GM21360 (cell line): ENCODE measurements around the gene C15orf39.
"Not testable (repeated sequence)": the region's sequence is repeated elsewhere in the genome, so short reads cannot be mapped to it uniquely, and the experiment has no call there.

Experiments used
- ATAC-seq: cut with Tn5 transposase; IDR thresholded peaks from one replicate; pipeline ENCODE4 v1.9.1; 2021; ENCODE audit warnings: mild to moderate bottlenecking, moderate library complexity; ENCODE audit not compliant: unreplicated experiment

Gene C15orf39

DNA sequence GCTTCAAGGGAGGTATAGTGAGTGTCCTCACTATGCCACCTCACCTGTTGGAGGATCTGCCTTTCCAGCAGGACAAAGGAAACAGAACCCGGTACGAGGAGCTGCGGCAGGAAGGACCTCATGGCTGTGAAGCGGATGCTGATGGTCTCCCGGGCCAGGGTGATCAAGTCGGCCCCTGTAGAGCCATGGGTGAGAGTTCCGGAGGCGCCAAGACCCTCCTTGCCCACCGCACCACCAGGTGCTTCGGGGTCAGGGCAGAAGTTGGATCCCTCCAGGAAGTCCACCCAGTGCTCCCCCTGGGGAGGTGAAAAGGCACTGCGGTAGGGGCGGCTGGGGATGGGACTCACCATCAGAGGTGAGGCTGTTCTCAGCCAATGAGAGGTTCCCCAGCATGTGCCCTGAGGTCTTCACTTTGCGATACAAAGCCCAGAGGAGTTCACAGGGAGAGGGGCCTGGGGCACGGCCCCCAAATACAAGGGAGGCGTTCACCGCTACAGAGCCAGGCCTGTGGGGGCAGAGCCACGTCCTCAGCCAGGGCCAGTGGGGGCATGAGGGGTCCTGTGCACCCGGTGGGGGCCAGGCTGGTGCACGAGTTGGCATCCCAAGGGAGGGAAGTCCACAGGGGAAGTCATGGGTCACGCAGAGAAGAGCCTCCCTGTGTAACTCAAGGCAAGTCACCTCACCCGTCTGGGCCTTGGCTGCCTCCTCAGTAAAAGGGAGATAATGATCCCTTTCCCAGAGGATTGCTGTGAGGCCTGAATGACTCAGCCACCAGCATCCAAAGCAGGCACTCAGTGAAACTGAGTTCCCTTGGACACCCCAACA lies 27.7 kb downstream of the C15orf39 start:
- ATAC-seq: no peak

DNA sequence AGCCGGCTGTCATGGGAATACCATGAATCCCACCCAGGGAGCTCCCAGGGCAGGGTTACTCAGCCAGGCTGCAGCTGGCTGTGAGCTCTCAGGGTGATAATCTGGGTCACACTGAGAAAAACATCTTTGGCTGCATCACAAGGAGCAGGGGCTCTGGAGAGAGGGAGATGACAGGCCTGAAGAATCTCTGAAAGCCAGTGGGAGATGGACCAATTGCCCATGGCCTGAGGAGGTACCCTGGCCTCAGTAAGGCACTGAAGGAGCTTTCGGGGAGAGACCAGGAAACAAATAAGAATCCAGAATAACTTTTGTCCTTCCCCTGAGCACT lies 28.3 kb downstream of the C15orf39 start:
- no peak for ATAC-seq

DNA sequence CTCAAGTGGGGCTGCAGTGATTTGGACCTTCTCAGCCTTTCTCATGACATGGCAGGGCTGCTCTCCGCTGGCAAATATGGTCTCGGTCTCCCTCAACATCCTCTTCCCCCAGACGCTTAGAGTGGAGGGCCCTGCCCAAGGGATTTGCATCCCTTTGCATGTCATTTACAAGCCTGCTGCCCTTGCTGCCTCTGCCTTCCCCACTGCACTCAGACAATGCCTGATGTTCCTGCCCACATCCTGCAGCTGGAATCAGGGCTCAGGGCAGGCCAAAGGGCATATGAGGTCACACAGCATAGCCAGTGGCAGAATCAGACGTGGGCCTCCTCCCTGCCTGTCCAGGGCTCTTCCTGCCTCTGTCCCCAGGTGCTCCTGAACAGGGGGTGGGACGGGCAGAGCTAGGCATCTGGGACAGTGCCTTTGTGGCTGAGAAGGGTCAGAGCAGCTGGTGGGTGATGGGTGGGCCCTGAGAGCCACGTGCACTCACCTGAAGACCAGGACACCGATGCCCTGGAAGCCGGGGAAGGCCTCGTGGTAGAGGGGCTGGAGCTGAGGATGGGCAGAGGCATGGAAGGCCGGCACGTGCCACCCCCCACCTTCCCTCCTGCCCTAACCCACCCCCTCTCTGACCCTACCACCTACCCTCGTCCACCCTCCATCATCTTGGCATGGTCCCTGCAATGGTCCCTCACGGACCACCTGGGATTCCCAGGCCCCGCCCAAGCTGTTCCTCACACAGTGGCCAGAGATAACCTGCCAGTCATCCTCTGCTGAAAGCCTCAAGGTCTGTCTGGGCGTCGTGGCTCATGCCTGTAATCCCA lies 29.1 kb downstream of the C15orf39 start:
- ATAC-seq: no peak

DNA sequence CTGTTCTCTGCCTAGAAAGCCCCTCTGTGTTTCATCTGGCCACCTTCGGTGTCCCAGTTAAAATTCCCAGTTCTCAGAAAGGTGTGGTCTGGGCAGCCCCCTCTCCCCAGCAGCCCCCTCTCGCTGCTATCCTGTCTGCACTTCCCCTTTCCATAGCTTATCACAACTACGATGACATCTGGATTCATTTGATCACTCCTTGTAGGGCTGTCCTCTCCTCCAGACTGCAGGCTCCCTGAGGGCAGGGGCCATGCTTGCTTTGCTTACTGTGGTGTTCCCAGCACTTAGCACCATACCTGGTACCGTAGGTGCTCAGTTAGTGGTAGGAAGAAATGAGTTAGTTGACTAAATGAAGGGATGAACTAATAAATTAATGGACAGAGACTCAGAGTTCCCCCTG lies 30.2 kb downstream of the C15orf39 start:
- ATAC-seq: no peak

DNA sequence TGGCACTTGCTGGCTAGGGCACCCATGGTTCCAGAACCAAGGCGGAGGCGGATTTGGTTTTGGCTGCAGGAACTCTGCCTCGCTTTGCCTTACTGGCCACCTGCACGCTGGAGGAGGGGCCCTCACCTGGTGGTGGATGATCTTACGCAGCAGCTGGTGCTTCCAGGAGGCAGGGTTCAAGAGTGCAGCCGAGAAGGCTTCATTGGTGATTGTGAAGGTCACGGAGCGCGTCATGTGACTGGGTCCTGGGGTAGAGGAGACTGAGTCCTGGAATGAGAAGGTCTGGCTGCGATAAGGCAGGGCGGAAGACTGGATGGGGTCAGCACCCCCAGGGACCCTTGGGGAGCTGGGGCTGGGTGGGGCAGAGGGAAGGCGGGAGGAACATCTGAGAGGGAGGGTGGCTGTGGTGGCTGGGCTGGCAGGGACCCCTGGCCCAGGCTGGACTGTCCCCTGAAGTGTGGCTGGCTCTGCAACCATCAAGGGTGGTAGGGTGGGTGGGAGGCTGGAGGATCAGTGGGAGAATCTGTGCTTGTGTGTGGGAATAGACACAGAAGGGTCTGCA lies 30.7 kb downstream of the C15orf39 start:
- no peak for ATAC-seq

DNA sequence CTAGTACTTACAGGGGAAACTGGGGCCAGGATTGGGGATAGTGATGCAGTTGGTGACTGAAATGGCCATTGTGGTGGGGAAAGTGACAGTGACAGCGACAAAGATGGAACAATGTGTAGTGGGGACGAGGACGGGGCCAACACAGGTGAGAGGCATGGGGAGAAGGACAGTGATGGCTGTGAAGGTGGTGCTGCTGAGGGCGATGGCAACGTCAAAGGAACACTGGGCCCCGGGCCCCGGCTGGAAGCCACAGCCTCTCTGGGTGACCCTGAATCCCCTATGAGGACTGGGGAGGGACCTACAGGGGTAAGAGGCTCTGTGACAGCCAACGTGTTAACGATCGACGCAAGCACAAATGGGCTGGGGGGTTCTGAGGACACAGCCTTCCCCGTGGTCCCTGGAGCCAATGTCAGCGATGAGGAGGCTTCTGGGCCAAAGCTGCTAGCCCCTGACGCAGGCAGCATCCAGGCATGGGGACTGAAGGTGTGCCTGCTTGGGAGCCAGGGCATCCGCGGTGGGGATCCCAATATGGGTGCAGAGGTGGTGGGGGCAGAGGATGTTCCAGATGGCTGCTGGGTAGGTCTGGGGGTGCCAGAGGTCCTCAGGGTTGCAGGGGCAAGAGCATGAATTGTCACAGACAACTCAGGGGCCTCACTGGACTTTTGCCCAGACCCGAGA lies 31.3 kb downstream of the C15orf39 start:
- no peak for ATAC-seq

DNA sequence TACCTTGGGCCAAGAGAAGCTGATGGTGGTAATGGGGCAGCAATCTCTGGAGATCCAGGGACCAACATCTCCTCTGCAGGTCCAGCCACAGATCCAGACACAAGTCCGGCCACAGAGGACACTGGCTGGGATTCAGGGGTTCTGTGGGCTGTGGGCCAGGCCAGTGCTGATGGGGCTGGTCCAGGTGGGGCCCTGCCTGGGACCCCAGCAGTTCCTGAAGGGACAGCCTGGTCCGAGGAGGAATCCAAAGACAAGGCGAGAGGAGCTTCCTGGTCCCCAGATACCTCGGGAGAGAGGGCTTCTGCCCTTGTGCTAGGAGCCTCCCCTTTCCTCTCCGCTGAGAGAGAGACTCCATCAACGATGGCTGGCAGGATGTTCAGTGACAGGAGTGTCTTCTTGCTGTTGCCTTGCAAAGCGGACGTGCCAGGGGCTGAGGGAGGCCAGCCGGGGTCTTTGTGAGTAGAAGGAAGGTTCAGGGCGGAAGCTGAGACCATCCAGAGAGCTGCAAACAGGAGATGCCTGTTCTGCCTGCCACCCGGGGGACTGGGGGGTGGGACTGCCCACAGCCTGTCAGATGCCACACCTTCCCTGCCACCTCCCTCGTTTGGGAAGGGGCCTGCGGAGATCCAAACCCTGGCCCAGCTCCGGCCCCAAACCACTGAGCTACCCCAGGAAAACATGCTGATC lies 32.0 kb downstream of the C15orf39 start:
- ATAC-seq: no peak

DNA sequence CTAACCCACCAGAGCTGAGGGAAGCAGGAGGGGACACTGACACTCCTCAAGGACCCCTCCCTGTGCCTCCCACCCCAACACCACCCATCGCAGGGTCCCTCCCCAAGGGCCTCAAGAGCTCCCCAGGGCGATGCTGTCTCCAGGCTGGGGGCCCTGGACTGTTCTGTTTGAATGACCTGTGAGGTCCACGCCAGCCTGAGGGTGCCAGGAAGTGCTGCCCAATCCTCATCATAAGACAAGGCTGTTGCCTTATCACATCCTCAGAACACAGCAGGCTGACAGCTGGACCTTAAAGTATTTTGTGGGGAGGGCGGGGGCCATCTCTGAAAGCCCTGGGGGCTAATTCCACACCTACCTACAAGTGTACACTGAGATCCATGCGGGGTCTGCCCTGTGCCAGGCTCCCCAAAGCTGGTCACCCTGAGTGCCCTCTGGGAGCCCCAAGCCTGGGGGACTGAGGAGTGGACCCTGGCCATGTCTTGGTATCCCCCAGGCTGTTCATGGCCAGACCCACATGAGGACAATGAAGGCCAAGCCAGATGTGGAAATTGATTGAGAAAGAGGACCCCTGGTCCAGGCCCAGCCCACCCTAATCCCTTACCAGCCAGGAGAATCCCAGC lies 32.6 kb downstream of the C15orf39 start:
- ATAC-seq: no peak

DNA sequence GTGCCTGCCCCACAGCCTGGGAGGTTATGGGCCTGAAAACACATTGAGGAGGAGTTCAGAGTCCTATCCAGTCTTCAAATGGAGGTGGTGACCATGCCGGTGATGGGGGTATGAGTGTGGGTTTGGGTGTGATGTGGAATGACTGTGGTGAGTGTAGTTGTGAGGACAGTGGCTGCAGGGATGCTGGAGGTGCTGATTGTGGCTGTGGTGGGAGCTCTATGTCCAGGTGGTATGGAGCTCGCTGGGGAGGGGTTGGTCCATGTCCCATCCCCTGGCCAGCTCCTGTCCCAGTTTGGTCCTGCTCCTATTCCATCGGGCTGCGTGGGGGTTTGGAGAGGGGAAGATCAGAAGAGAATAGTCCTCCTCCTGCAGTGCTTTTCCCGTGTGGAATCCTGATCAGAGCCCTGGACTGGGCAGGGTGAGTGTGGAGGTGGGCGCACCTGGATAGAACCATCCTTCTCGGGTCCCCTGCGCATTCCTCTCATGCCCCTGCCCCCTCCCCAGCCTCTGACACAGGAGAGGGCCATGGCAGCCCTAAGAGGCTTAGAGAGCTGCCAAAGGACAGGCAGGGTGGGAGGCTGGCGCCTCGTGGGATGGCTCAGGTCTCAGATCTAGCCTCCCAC lies 33.5 kb downstream of the C15orf39 start:
- ATAC-seq: no peak

DNA sequence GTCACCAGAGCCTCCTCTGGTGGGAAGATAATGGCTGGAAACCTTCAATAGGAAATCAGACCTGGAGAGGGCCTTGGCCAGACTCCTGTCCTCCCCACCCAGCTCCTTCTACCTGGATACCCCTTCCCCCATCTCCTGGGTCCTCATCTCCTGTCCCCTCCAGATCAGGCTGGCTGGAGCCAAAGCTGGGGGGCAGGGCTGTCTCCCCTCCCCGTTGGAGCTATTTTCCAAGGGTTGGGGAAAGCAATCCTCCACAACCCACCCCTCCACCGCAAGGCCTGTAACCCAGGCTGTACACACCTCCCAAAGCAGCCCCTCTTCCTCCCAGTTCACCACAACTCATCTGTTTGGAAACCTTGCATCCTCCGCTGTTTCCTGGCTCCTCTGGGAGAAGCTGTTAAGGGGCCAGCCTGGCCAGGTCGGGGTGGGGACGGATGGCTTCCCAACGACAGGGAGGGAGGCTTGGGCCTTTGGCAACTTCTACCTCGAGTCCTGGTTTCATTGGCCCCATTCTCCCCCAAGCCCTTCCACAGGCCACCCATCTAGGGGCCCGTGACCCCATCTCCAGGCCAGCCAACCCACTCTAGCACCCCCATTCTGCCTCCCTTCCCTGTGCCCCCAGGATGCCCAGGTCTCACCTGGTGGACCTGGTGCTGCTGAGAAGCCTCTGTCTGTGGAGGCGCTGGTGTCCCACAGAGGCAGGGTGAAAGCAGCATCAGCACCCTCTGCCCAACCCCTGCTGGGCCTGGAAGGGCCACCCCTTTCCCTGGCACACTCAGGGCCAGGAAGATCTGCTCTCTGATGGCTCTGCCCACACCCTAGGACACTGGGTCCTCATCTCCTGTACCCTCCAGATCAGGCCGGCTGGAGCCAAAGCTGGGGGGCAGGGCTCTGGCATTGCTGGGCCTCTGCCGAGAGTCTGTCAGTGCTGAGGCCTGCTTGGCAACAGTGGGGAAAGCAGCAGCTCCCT lies 34.4 kb downstream of the C15orf39 start:
- ATAC-seq: no peak

DNA sequence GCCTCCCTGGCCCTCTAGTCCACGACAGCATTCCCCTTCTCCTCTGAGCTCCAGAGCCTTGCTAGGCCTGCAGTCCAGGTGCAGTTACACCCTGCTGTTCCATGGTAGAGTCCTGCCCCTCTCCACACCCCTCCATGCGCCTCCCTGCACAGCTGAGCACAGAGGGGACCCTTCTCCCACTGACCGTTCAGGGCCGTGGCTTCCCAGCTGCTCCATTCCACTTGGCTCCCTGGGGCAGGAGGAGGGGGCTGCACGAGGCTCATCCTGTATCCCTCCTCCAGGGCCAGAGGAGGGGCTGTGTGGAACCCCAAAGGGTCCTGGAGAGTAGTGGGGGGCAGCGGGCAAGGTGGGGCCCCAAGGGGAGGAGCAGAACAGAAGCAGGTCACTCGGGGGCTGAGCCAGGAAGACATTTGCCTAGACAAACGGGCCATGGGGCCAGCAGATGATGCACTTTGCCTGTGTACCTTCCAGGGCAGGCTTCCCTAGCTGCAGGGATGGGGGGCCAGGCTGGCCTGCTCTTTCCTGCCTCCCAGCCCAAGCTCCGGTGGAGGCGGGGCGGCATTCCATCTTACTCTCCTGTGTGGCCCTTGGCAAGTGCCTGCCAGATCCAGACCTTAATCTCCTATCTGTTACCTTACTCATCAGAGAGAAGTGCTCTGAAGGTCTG lies 35.8 kb downstream of the C15orf39 start:
- no peak for ATAC-seq

DNA sequence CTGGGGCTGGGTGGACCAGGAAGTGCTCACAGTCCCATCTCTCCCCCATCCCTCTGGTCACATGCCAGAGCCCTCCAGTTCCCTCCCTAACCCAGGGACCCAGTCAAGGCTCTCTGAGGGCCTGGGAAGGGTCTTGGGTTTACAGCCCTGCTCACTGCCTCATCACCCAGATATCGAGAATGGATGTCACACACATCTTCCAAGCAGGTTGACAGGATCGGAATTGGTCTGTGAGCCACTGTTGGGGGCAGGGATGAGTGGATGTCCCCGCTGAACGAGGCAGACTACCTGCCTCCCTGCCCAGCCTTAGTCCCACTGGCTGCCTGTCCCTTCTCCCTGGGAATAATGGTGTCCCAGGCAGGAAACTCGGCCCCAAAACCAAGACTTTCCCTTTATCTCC lies 36.5 kb downstream of the C15orf39 start:
- no peak for ATAC-seq

DNA sequence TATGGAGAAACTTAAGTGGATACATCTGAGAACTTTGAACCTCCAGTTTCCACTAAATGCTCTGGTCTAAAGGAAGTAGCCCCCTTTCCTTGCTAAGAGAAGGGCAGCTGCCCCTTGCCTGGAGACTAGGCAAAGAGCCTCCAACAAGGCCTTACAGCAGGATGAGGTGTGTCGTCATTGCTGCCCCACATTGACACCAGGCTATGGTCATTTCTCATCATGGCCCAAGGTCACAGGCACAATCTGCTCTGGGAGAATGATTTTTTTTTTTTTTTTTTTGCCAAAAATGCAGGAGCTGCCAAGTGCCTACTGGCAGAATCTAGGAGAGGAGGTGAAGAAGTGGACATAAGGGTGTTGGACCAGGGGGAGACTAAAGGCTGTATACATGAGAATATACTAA lies 44.1 kb downstream of the C15orf39 start:
- ATAC-seq: not testable (repeated sequence)

DNA sequence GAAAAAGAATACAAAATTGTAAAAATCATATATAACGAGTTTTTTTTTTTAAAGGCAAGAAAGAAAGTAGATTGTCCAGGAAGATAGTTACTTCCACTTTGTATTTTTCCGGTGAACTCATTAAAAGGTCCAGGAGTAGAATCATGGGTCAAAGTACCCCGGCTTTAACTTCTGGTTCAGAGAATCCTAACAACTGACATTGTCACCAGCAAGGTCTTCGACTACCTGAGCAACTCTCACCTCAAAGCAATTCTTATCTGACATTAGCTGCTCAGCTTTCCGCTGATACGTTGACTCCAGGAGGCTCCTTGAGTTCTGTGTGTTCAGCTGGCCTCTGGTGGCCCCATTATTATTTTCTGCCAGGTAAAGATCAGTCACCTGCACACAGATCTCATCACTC lies 47.3 kb downstream of the C15orf39 start:
- not testable (repeated sequence) for ATAC-seq

DNA sequence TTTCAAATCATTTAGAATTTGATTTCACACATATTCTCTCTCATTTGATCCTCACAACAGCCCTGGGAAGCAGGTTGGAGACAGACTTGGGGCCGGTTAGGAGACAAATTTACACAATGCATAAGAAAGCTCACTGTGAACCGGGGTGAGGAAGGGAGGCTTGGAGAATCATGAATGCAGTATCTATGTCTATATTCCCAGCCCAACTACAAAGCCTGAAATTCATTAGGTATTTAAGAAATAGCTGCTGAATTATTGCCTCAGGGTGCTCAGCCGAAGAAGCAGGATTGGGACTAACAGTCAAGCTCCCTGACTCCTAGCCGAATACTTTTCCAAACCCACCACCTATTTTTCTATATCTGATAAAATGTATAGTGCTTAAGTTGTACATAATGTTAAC lies 48.0 kb downstream of the C15orf39 start:
- no peak for ATAC-seq

DNA sequence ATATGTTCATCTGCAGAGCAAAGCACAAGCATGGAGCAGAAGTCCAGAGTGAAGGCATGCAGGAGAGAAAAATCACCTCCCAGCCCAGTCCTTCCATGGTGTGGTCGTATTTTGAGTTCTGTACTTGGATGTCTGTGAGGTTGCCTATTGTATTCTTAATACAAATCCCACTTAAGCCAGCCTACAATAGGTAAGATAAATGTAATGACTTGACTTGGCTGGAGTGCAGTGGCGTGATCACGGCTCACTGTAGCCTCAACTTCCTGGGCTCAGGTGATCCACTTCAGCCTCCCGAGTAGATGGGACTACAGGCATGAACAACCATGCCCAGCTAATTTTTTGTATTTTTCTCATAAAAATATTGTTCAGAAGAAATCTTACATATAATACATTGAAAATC lies 49.7 kb downstream of the C15orf39 start:
- ATAC-seq: not testable (repeated sequence)

DNA sequence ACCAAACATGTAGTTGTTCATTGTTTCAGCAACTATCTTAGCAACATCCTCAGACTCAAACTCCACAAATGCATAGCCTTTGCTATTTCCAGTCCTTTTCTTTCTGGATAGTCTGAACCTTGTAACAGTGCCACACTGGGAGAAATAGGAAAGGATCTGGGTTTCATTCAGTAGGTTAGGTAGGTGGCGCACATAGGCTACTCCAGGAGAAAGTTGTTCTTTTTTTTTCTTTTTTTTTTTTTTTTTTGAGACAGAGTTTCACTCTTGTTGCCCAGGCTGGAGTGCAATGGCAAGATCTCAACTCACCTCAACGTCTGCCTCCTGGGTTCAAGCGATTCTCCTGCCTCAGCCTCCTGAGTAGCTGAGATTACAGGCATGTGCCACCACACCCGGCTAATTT lies 50.6 kb downstream of the C15orf39 start:
- ATAC-seq: not testable (repeated sequence)

DNA sequence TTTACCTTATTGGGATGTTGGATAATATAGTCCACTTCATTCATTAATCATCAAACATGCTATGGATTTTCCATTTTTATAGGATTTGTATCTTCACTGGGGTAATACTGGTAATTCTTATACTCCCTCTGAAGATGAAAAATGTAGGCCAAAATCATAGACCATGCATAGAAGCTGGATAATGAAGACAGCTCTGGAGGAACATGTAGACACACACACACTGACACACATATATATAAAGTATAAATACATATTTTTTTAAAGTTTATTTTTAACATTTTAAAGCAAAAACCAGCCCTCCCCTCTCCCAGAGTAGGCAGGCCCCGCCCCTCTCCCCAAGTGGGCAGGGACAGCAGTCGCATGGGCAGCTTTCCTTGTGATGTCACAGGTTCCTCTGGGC lies 56.4 kb downstream of the C15orf39 start, which contains the start of gene GOLGA6C:
TSS of gene GOLGA6C (plus strand) at position 301 of the 400 bp plus-strand sequence. CDS start 265 bp downstream, outside the sequence.
- not testable (repeated sequence) for ATAC-seq
